ENCODE data around the gene PRIM2.
A peak's percentile ranks its signal among the peaks of the same experiment; 100 is the strongest.
"Not testable (repeated sequence)": the region's sequence is repeated elsewhere in the genome, so short reads cannot be mapped to it uniquely, and the experiment has no call there.

Gene PRIM2

GRCh38 chr6:57579489-57579888 lies 262.1 kb downstream of the PRIM2 start:
- TF ChIP-seq CTCF (IDR thresholded peaks at IDR 0.05; ENCODE audit: low read depth, low read length) = peak; percentile 19
- DNase-seq (ENCODE audit: extremely low read depth, low read depth) = not testable (repeated sequence)

- not testable (repeated sequence) for DNase-seq (ENCODE audit: extremely low read depth, low read depth)
These were observed 264.2 kb downstream of the PRIM2 start for GRCh38 chr6:57581586-57581985.

GRCh38 chr6:57601105-57601504 lies 283.7 kb downstream of the PRIM2 start:
- not testable (repeated sequence) for DNase-seq (ENCODE audit: extremely low read depth, low read depth)

GRCh38 chr6:57605303-57605702 lies 287.9 kb downstream of the PRIM2 start:
- not testable (repeated sequence) for DNase-seq (ENCODE audit: extremely low read depth, low read depth)

- DNase-seq (ENCODE audit: extremely low read depth, low read depth) = not testable (repeated sequence)
These were observed 288.9 kb downstream of the PRIM2 start for GRCh38 chr6:57606331-57606730.

- not testable (repeated sequence) for DNase-seq (ENCODE audit: extremely low read depth, low read depth)
These were observed 293.2 kb downstream of the PRIM2 start for GRCh38 chr6:57610612-57611011.

GRCh38 chr6:57618959-57619358 lies 301.5 kb downstream of the PRIM2 start:
- not testable (repeated sequence) for DNase-seq (ENCODE audit: extremely low read depth, low read depth)

GRCh38 chr6:57631773-57632172 lies 314.3 kb downstream of the PRIM2 start:
- DNase-seq (ENCODE audit: extremely low read depth, low read depth) = not testable (repeated sequence)

GRCh38 chr6:57658526-57658925 lies 341.1 kb downstream of the PRIM2 start:
- not testable (repeated sequence) for DNase-seq (ENCODE audit: extremely low read depth, low read depth)

GRCh38 chr6:57659794-57660193 lies 342.4 kb downstream of the PRIM2 start:
- not testable (repeated sequence) for DNase-seq (ENCODE audit: extremely low read depth, low read depth)

GRCh38 chr6:57660940-57661339 lies 343.5 kb downstream of the PRIM2 start:
- DNase-seq (ENCODE audit: extremely low read depth, low read depth) = not testable (repeated sequence)

- DNase-seq (ENCODE audit: extremely low read depth, low read depth) = not testable (repeated sequence)
These were observed 350.7 kb downstream of the PRIM2 start for GRCh38 chr6:57668108-57668507.

- DNase-seq (ENCODE audit: extremely low read depth, low read depth) = not testable (repeated sequence)
These were observed 353.8 kb downstream of the PRIM2 start for GRCh38 chr6:57671237-57671636.

GRCh38 chr6:57671937-57672627 lies 354.7 kb downstream of the PRIM2 start:
- TF ChIP-seq CTCF (IDR thresholded peaks at IDR 0.05; ENCODE audit: low read depth, low read length) = peak; percentile 25
- not testable (repeated sequence) for DNase-seq (ENCODE audit: extremely low read depth, low read depth)
